Activated CD8-positive, alpha-beta memory T cell treated with anti-CD3 and anti-CD28 coated beads, Interleukin-2, amount 50 U/mL, for 24 hours (primary cell): ENCODE results near the gene DDX5.
"Not testable (repeated sequence)": the region's sequence is repeated elsewhere in the genome, so short reads cannot be mapped to it uniquely, and the experiment has no call there.

Source experiments
- DNase-seq: peaks from one replicate; pipeline ENCODE4 v3.0.0-alpha.2; 2020; ENCODE audit errors: extremely low read depth

The DDX5 gene

GRCh38 chr17:64508683-64509082 is 2.6 kb upstream of the DDX5 start:
- DNase-seq, result no peak

- DNase-seq, result no peak
Observed at GRCh38 chr17:64507413-64507782, 1.3 kb upstream of the DDX5 start.

GRCh38 chr17:64506576-64507412 is 705 bp upstream of the DDX5 start, which contains the start of gene CEP95:
CEP95 (plus strand) TSS chr17:64506977; CDS start chr17:64507098, 121 bp downstream.
- DNase-seq, result peak; percentile 91

GRCh38 chr17:64505340-64506200 is 519 bp downstream of the DDX5 start:
- peak; percentile 54 for DNase-seq

- DNase-seq, result no peak
Observed at GRCh38 chr17:64504769-64505339, 1.2 kb downstream of the DDX5 start.

GRCh38 chr17:64503821-64504768 is 2.0 kb downstream of the DDX5 start:
- no peak for DNase-seq

GRCh38 chr17:64503341-64503740 is 2.7 kb downstream of the DDX5 start:
- DNase-seq, result no peak

- no peak for DNase-seq
Observed at GRCh38 chr17:64502809-64503208, 3.3 kb downstream of the DDX5 start.

GRCh38 chr17:64502021-64502420 is 4.1 kb downstream of the DDX5 start:
- DNase-seq, result no peak

GRCh38 chr17:64500862-64501765 is 5.0 kb downstream of the DDX5 start:
- no peak for DNase-seq

- DNase-seq, result no peak
Observed at GRCh38 chr17:64500487-64500859, 5.6 kb downstream of the DDX5 start.

- DNase-seq, result no peak
Observed at GRCh38 chr17:64499805-64500486, 6.1 kb downstream of the DDX5 start.

- no peak for DNase-seq
Observed at GRCh38 chr17:64498308-64499203, 7.5 kb downstream of the DDX5 start.

- DNase-seq, result no peak
Observed at GRCh38 chr17:64497565-64498035, 8.5 kb downstream of the DDX5 start.

- DNase-seq, result peak; percentile 91
Observed at GRCh38 chr17:64496786-64497564, 9.1 kb downstream of the DDX5 start, which contains the start of gene POLG2. POLG2 (minus strand) TSS chr17:64497054; CDS start chr17:64496968, 86 bp downstream.

GRCh38 chr17:64496348-64496785 is 9.7 kb downstream of the DDX5 start:
- no peak for DNase-seq

- DNase-seq, result not testable (repeated sequence)
Observed at GRCh38 chr17:64495300-64495699, 10.8 kb downstream of the DDX5 start.
